B cell (primary cell): Measurements from ENCODE around the gene RNFT2. TPM values are rescaled to one million over a fixed set of nuclear protein-coding genes. Genes with fewer than 3 reads are reported as not detected.

Experiments used
- ATAC-seq: fragments of 200-7000 bp; cut with Tn5 transposase; one replicate; pipeline ENCODE4 v1.10.0; 2021; ENCODE audit warnings: low read depth, mild to moderate bottlenecking, moderate number of reproducible peaks, moderate library complexity
- CTCF ChIA-PET: fragments of 350-600 bp; sonication (Branson Sonifier 250); formaldehyde crosslinking; loops from one replicate; lab custom pipeline; 2021; ENCODE audit warnings: antibody characterized with exemption, inconsistent platforms; lab: Charles Lee
- POLR2A ChIA-PET: fragments of 350-600 bp; sonication (Branson Sonifier 250); formaldehyde crosslinking; loops from one replicate; lab custom pipeline; 2021; ENCODE audit warnings: antibody characterized with exemption; lab: Charles Lee
- DNase-seq: peaks from one replicate; pipeline ENCODE4 v3.0.0; 2013
- H2AFZ ChIP-seq: 2 replicates; pipeline ENCODE4 v1.6.1; 2012; ENCODE audit warnings: mild to moderate bottlenecking, low read depth, low read length; ENCODE audit not compliant: insufficient read depth, poor library complexity, severe bottlenecking
- H3K27ac ChIP-seq, 2 donors: 1 replicate in 1 of 2; 2 replicates in 1 of 2; pipeline ENCODE4 v1.5.1; 2012 to 2013; ENCODE audit warnings: low read length in 2 of 2, mild to moderate bottlenecking in 2 of 2, moderate library complexity in 1 of 2
- H3K27me3 ChIP-seq, 4 experiments: fragments of 200-600 bp in 1 of 4; sonication (generic) in 1 of 4; replicated peaks in 1 of 4; 1 replicate in 2 of 4; 2 replicates in 2 of 4; pipeline versions ENCODE4 v1.6.1 to v1.7.0; 2013 to 2016; ENCODE audit warnings: low read length in 3 of 4, mild to moderate bottlenecking in 2 of 4, mixed read lengths in 1 of 4, moderate library complexity in 1 of 4; ENCODE audit not compliant: insufficient read depth in 4 of 4, control insufficient read depth in 3 of 4; ENCODE audit errors: control extremely low read depth in 1 of 4
- H3K36me3 ChIP-seq, 2 experiments: replicated peaks in 1 of 2; 1 replicate in 1 of 2; 2 replicates in 1 of 2; pipeline versions ENCODE4 v1.6.1 to v1.7.1; 2013; ENCODE audit warnings: low read length in 1 of 2; ENCODE audit not compliant: insufficient read depth in 2 of 2, control insufficient read depth in 1 of 2; ENCODE audit errors: control extremely low read depth in 1 of 2, extremely low read depth in 1 of 2
- H3K4me1 ChIP-seq, 2 donors: fragments of 200-600 bp in 1 of 2; sonication (generic) in 1 of 2; 1 replicate in 1 of 2; 2 replicates in 1 of 2; pipeline versions ENCODE4 v1.5.1 to v1.6.1; 2013 to 2017; ENCODE audit warnings: low read length in 2 of 2; ENCODE audit not compliant: control insufficient read depth in 2 of 2, insufficient read depth in 2 of 2
- H3K4me2 ChIP-seq: replicated peaks from 2 replicates; pipeline ENCODE3; 2012; ENCODE audit warnings: mild to moderate bottlenecking, low read depth, low read length; ENCODE audit not compliant: poor library complexity, severe bottlenecking
- H3K4me3 ChIP-seq, 5 experiments: fragments of 200-600 bp in 1 of 5; sonication (generic) in 1 of 5; 1 replicate in 3 of 5; 2 replicates in 2 of 5; pipeline versions ENCODE4 v1.5.1 to v1.7.0; 2011 to 2016; ENCODE audit warnings: low read length in 4 of 5, mild to moderate bottlenecking in 4 of 5, low read depth in 2 of 5, control low read depth in 1 of 5, moderate library complexity in 1 of 5; ENCODE audit not compliant: insufficient read depth in 1 of 5; ENCODE audit errors: control extremely low read depth in 1 of 5, extremely low read depth in 1 of 5
- H3K79me2 ChIP-seq: fragments of 200-600 bp; sonication (generic); one replicate; pipeline ENCODE4 v1.6.0; 2016; ENCODE audit warnings: low read length; ENCODE audit not compliant: control insufficient read depth, insufficient read depth
- H3K9ac ChIP-seq: fragments of 200-600 bp; sonication (generic); 2 replicates; pipeline ENCODE4 v1.6.1; 2017; ENCODE audit warnings: mild to moderate bottlenecking, low read length, moderate library complexity
- H3K9me3 ChIP-seq, 3 donors: one replicate each; pipeline versions ENCODE4 v1.6.1 to v1.7.1; 2013; ENCODE audit warnings: low read length in 2 of 3; ENCODE audit not compliant: control insufficient read depth in 2 of 3, insufficient read depth in 1 of 3; ENCODE audit errors: control extremely low read depth in 1 of 3
- H4K20me1 ChIP-seq: 2 replicates; pipeline ENCODE4 v1.6.0; 2012; ENCODE audit warnings: mild to moderate bottlenecking, low read length; ENCODE audit not compliant: insufficient read depth, control insufficient read depth, poor library complexity, severe bottlenecking
- H3K27ac Mint-ChIP-seq: one replicate; pipeline ENCODE4 v1.8.0; 2021; ENCODE audit warnings: mixed read lengths
- H3K27me3 Mint-ChIP-seq: one replicate; pipeline ENCODE4 v1.8.0; 2021; ENCODE audit warnings: mixed read lengths
- H3K4me1 Mint-ChIP-seq: one replicate; pipeline ENCODE4 v1.8.0; 2021; ENCODE audit warnings: mixed read lengths
- H3K4me3 Mint-ChIP-seq: one replicate; pipeline ENCODE4 v1.8.0; 2021; ENCODE audit warnings: mixed read lengths
- H3K9me3 Mint-ChIP-seq: one replicate; pipeline ENCODE4 v1.8.0; 2022; ENCODE audit warnings: mixed read lengths; ENCODE audit not compliant: insufficient read depth
- CTCF ChIP-seq: fragments of 200-600 bp; IDR thresholded peaks from one replicate; pipeline ENCODE4 v1.8.0; 2022; ENCODE audit warnings: antibody characterized with exemption, mild to moderate bottlenecking
- EZH2 ChIP-seq: IDR thresholded peaks from 2 replicates; pipeline ENCODE4 v1.6.1; 2012; ENCODE audit warnings: borderline replicate concordance, low read depth, mild to moderate bottlenecking, moderate library complexity, low read length; ENCODE audit not compliant: insufficient read depth, poor library complexity, severe bottlenecking
- WGBS: methylation state at CpG from one replicate; pipeline ENCODE4 v1.1.5; 2013; ENCODE audit warnings: missing lambda C conversion rate; ENCODE audit not compliant: insufficient coverage; 5-methylcytosine and 5-hydroxymethylcytosine counted together
- intact Hi-C: fragments of 100-400 bp; cut with micrococcal nuclease; formaldehyde crosslinking; loops from one replicate; pipeline ENCODE4 v1.10.0; 2022
- polyA plus RNA-seq: library from polyadenylated mRNA; depleted of rRNA; stranded (reverse); fragments of >200 nt; gene quantifications from 2 replicates; pipeline ENCODE4 v1.2.3, GENCODE V29; 2012
- total RNA-seq, 2 donors: library from RNA; stranded (reverse); fragments of 120-200 nt in 1 of 2; gene quantifications; 1 replicate in 1 of 2; 2 replicates in 1 of 2; pipeline versions ENCODE4 v1.2.3 to v1.2.4, GENCODE V29; 2013 to 2022

The RNFT2 gene
- total and polyA plus RNA-seq, 2 donors (not counting 1 experiment from before 2014, with no cell fraction given), result 5.2 to 18.2 TPM

DNA sequence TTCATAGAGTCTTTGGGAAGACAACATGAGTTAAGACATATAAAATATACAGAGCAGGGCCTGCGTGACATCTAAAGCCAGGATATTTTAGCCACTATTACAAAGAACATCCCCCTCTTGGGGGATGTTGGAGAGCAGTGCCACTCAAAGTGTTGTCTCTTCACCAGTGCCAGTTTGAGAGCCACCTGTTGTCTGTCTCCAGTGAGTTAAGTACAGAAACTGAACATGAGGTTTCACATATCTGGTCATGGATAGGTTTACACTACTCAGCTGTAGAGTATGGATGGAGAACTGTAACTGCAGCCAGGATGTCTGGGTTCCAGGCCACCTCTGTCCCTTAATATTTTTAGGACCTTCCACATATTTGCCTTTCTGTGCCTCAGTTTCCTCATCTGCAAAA lies 39.1 kb downstream of the RNFT2 start:
- H3K27ac Mint-ChIP-seq, result no peak overlapping the region

DNA sequence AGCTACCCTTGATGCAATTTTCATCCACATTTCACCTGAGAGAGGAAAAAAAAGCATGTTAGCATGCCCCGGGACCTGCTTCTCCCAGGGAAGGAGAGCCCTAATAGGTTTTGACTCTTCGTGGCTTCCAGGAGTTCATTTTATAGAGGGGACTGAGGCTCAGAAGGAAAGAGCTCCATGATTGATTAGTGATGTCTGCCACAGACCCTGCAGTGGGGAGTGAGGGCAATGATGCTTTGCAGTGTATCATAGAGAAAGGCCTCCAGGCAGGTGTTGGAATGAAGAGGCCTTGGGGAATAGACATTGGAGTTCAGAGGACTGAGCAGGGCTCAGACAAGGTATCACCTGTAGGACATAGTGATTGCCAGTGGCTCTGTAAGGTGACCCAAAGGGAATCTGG lies 41.5 kb downstream of the RNFT2 start:
- no peaks in the 10 kb centered on the region for H3K9me3 Mint-ChIP-seq
- H3K27ac Mint-ChIP-seq, result no peak overlapping the region
- Histone ChIP-seq H3K4me3 (no peak overlapping the region), H3K36me3 (peaks cover 0 to 10% of the 10 kb centered on the region in 2 experiments), H3K27me3 (no peaks in the 10 kb centered on the region), H3K4me1 (no peaks in the 10 kb centered on the region), H3K4me2 (no peak overlapping the region), H3K27ac (no peak overlapping the region), H3K79me2 (no peaks in the 10 kb centered on the region), H3K9me3 (peaks cover 0 to 5% (median 0%) of the 10 kb centered on the region in 3 donors), H4K20me1 (no peaks in the 10 kb centered on the region), H3K9ac (no peak overlapping the region), H2AFZ (no peak overlapping the region)
- ATAC-seq (no peak), DNase-seq (no peak)
- intact Hi-C loops, result no loop called here
- WGBS, result 88% methylated on average over 1 of the region's 2 CpGs
- no peaks in the 10 kb centered on the region for H3K27me3 Mint-ChIP-seq
- ChIA-PET POLR2A (no interaction called here), CTCF (no interaction called here)
- no peaks in the 10 kb centered on the region for H3K4me1 Mint-ChIP-seq
- TF ChIP-seq CTCF (no peak), EZH2 (no peak)
- H3K4me3 Mint-ChIP-seq, result no peak overlapping the region

More for the DNA sequence above, 39.1 kb downstream of the RNFT2 start:
- Histone ChIP-seq H3K9ac (no peak overlapping the region), H3K4me1 (no peaks in the 10 kb centered on the region), H3K79me2 (no peaks in the 10 kb centered on the region), H4K20me1 (no peaks in the 10 kb centered on the region), H2AFZ (no peak overlapping the region), H3K27ac (no peak overlapping the region), H3K27me3 (no peaks in the 10 kb centered on the region), H3K9me3 (no peaks in the 10 kb centered on the region), H3K36me3 (peaks cover 0 to 2% of the 10 kb centered on the region in 2 experiments), H3K4me3 (no peak overlapping the region), H3K4me2 (no peak overlapping the region)
- no peak for ATAC-seq
- H3K4me1 Mint-ChIP-seq, result no peaks in the 10 kb centered on the region
- TF ChIP-seq CTCF (no peak), EZH2 (no peak)
- intact Hi-C loops, result no loop called here
- no peaks in the 10 kb centered on the region for H3K27me3 Mint-ChIP-seq
- no CpG with 5 or more reads among the region's 1 CpG for WGBS
- CTCF ChIA-PET, result no interaction called here
- DNase-seq, result no peak
- POLR2A ChIA-PET, result no interaction called here
- H3K4me3 Mint-ChIP-seq, result no peak overlapping the region
- no peaks in the 10 kb centered on the region for H3K9me3 Mint-ChIP-seq
